Omental fat pad (tissue), 4 donors: ENCODE results near the gene MARCHF3. TPM values are rescaled to one million over a fixed set of nuclear protein-coding genes. Genes with fewer than 3 reads are reported as not detected.
A peak's percentile ranks its signal among the peaks of the same experiment; 100 is the strongest.

Experiments
- ATAC-seq: fragments of 150-250 bp; one replicate; pipeline ENCODE4 v1.9.1; 2016; ENCODE audit warnings: mild to moderate bottlenecking, moderate library complexity; ENCODE audit not compliant: low FRiP score
- DNase-seq: peaks from one replicate; pipeline ENCODE4 v3.0.0-alpha.2; 2019; ENCODE audit warnings: low spot score
- CTCF ChIP-seq, 3 donors: fragments of 450-650 bp; IDR thresholded peaks; one replicate each; pipeline ENCODE4 v1.5.1; 2016 to 2017; ENCODE audit warnings: antibody characterized with exemption in 3 of 3, mild to moderate bottlenecking in 3 of 3, moderate library complexity in 2 of 3
- total RNA-seq, 4 donors: library from RNA; depleted of rRNA; stranded (reverse); fragments of >200 nt; gene quantifications; one replicate each; pipeline ENCODE4 v1.1.0, GENCODE V29; 2016

The MARCHF3 gene
- total RNA-seq, 4 donors from 2014 or later: 7.4 to 72.7 (median 16.2) TPM

GRCh38 chr5:126963822-126964375 lies 66.5 kb downstream of the MARCHF3 start:
- ATAC-seq (no peak), DNase-seq (no peak)
- TF ChIP-seq CTCF (IDR thresholded peaks at IDR 0.05): no peak

GRCh38 chr5:126961702-126962101 lies 68.7 kb downstream of the MARCHF3 start:
- DNase-seq: no peak
- no peak for TF ChIP-seq CTCF (IDR thresholded peaks at IDR 0.05)
- no peak for ATAC-seq

GRCh38 chr5:126961128-126961527 lies 69.2 kb downstream of the MARCHF3 start:
- ATAC-seq (no peak), DNase-seq (no peak)
- no peak for TF ChIP-seq CTCF (IDR thresholded peaks at IDR 0.05)

- no peak for DNase-seq
- no peak for ATAC-seq
- TF ChIP-seq CTCF (IDR thresholded peaks at IDR 0.05): no peak
Measured at GRCh38 chr5:126959188-126959587, 71.2 kb downstream of the MARCHF3 start.

- DNase-seq: no peak
- no peak for TF ChIP-seq CTCF (IDR thresholded peaks at IDR 0.05)
- ATAC-seq: no peak
Measured at GRCh38 chr5:126956991-126957390, 73.4 kb downstream of the MARCHF3 start.

GRCh38 chr5:126954981-126955380 lies 75.4 kb downstream of the MARCHF3 start:
- DNase-seq (no peak), ATAC-seq (no peak)
- no peak for TF ChIP-seq CTCF (IDR thresholded peaks at IDR 0.05)

- DNase-seq (no peak), ATAC-seq (peak; percentile 55)
- no peak for TF ChIP-seq CTCF (IDR thresholded peaks at IDR 0.05)
Measured at GRCh38 chr5:126953640-126954039, 76.7 kb downstream of the MARCHF3 start.
